Lower lobe of right lung (tissue), 2 donors: ENCODE data around the gene WFDC5. TPM values are rescaled to one million over a fixed set of nuclear protein-coding genes. Genes with fewer than 3 reads are reported as not detected.

Experiments
- ATAC-seq, 2 donors: fragments of 200-7000 bp; cut with Tn5 transposase; one replicate each; pipeline ENCODE4 v1.9.1; 2020 to 2022; ENCODE audit warnings: mild to moderate bottlenecking in 2 of 2, moderate library complexity in 2 of 2
- DNase-seq: peaks from one replicate; pipeline ENCODE4 v3.0.0-alpha.2; 2020
- H3K27ac ChIP-seq: fragments of 200-600 bp; one replicate; pipeline ENCODE4 v1.8.0; 2022
- H3K27me3 ChIP-seq: fragments of 200-600 bp; one replicate; pipeline ENCODE4 v1.8.0; 2022; ENCODE audit warnings: low read depth
- H3K36me3 ChIP-seq: fragments of 200-600 bp; one replicate; pipeline ENCODE4 v1.8.0; 2022; ENCODE audit warnings: mild to moderate bottlenecking
- H3K4me1 ChIP-seq: fragments of 200-600 bp; one replicate; pipeline ENCODE4 v1.8.0; 2022
- H3K4me3 ChIP-seq: fragments of 200-600 bp; one replicate; pipeline ENCODE4 v1.8.0; 2022; ENCODE audit warnings: mild to moderate bottlenecking
- H3K9me3 ChIP-seq: fragments of 200-600 bp; one replicate; pipeline ENCODE4 v1.8.0; 2022
- CTCF ChIP-seq: fragments of 200-600 bp; IDR thresholded peaks from one replicate; pipeline ENCODE4 v1.8.0; 2022; ENCODE audit warnings: antibody characterized with exemption, mild to moderate bottlenecking
- intact Hi-C: fragments of 100-400 bp; cut with DNase I; formaldehyde crosslinking; loops from one replicate; pipeline ENCODE4 v1.11.0; 2022
- total RNA-seq: library from RNA; stranded (reverse); fragmentation: NEBNext Ultra II Directional; extraction: Animal tissue kit (Norgen Biotek cat#: 25700); gene quantifications from one replicate; pipeline ENCODE4 v1.2.1, GENCODE V29; 2021
- donor health status: DM: no; HTN: yes; CAD: no; lungs with severe emphysema.

The WFDC5 gene
- total RNA-seq, 1 donor from 2014 or later: 1.6 TPM

- Histone ChIP-seq H3K27me3 (no peaks in the 10 kb centered on the region), H3K4me1 (no peaks in the 10 kb centered on the region)
- intact Hi-C loops: no loop called here
These were observed 4.7 kb upstream of the WFDC5 start for GRCh38 chr20:45119556-45120266.

GRCh38 chr20:45118028-45118427, 3.1 kb upstream of the WFDC5 start:
- no peak overlapping the region for H3K4me3 ChIP-seq
- intact Hi-C loops: no loop called here
- ATAC-seq: no peak
- no peaks in the 10 kb centered on the region for H3K4me1 ChIP-seq
- no peaks in the 10 kb centered on the region for H3K27me3 ChIP-seq
- no peaks in the 10 kb centered on the region for H3K9me3 ChIP-seq
- no peak for DNase-seq
- TF ChIP-seq CTCF: no peak
- no peak overlapping the region for H3K27ac ChIP-seq
- no peaks in the 10 kb centered on the region for H3K36me3 ChIP-seq

More at GRCh38 chr20:45119556-45120266, 4.7 kb upstream of the WFDC5 start:
- ATAC-seq: no peak
- no peak for DNase-seq
- Histone ChIP-seq H3K36me3 (no peaks in the 10 kb centered on the region), H3K27ac (no peak overlapping the region), H3K4me3 (no peak overlapping the region), H3K9me3 (no peaks in the 10 kb centered on the region)
- no peak for TF ChIP-seq CTCF

- H3K4me1 ChIP-seq: no peaks in the 10 kb centered on the region
- no peaks in the 10 kb centered on the region for H3K9me3 ChIP-seq
- peak; percentile 64 to 79 for ATAC-seq
- intact Hi-C loops: no loop called here
- H3K36me3 ChIP-seq: no peaks in the 10 kb centered on the region
- H3K27ac ChIP-seq: no peak overlapping the region
- H3K4me3 ChIP-seq: no peak overlapping the region
- TF ChIP-seq CTCF: no peak
- H3K27me3 ChIP-seq: no peaks in the 10 kb centered on the region
- no peak for DNase-seq
These were observed 2.6 kb upstream of the WFDC5 start for GRCh38 chr20:45117581-45117980.

- H3K9me3 ChIP-seq: no peaks in the 10 kb centered on the region
- H3K36me3 ChIP-seq: no peaks in the 10 kb centered on the region
- ATAC-seq: no peak
- TF ChIP-seq CTCF: no peak
- H3K4me3 ChIP-seq: no peak overlapping the region
- DNase-seq: no peak
- H3K27me3 ChIP-seq: no peaks in the 10 kb centered on the region
- H3K4me1 ChIP-seq: no peaks in the 10 kb centered on the region
- intact Hi-C loops: no loop called here
- no peak overlapping the region for H3K27ac ChIP-seq
These were observed 855 bp upstream of the WFDC5 start for GRCh38 chr20:45115829-45116228.

GRCh38 chr20:45115386-45115774, 406 bp upstream of the WFDC5 start:
- intact Hi-C loops: no loop called here
- ATAC-seq: no peak

More at GRCh38 chr20:45115386-45115774, 406 bp upstream of the WFDC5 start:
- H3K36me3 ChIP-seq: no peaks in the 10 kb centered on the region
- H3K27ac ChIP-seq: no peak overlapping the region
- H3K9me3 ChIP-seq: no peaks in the 10 kb centered on the region
- no peak for TF ChIP-seq CTCF
- DNase-seq: no peak
- no peaks in the 10 kb centered on the region for H3K4me1 ChIP-seq
- no peak overlapping the region for H3K4me3 ChIP-seq
- H3K27me3 ChIP-seq: no peaks in the 10 kb centered on the region
